ENCODE measurements around the gene P2RY4.
"Not testable (repeated sequence)": the region's sequence is repeated elsewhere in the genome, so short reads cannot be mapped to it uniquely, and the experiment has no call there.

P2RY4 gene

DNA sequence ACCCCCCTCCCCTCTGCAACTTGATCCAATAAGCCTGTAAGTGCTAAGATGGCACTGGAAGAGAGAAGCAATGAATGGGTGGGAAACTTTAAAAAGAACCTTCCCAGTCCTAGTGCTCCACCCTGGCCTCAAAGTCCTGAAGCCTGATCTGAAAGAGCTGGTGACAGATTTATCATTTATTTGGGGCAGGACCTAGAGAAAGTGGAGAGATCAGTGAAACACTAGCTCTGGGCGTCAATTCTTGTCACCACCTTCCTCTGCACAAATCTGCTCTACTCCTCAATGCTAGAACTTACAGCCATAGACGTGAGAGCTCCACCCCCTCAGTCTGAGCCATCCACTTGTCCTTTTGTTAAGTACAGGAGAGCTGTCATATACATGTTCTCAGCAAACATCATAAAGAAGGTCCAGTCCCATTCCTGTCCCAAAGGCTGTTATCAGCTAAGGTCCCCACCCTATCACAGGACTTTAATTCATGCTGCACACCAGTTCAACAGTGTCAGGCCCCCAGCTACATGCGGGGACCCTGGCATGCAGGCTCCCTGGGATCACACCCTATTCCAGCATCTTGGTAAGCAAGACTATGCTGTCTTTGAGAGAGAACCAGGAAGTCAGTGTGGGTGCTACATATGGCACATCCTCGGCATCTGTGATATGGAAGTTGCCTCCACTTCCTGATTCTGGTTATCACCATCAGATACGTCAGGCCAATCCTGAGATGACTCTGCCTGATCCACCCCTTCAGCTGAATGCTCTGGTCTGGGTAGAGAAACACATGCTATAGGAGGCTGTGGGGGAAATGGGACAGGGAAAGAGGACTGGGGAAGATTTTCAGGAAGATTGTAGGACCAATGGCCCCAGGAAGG lies 2.3 kb downstream of the P2RY4 start:
- Histone ChIP-seq H3K27me3 (ENCODE audit: insufficient read depth, low read length) (no peaks in the 10 kb centered on the region), H3K4me3 (ENCODE audit: low read length) (no peak overlapping the region), H3K9me3 (ENCODE audit: low read length) (no peaks in the 10 kb centered on the region), H2AFZ (ENCODE audit: low read depth, low read length) (no peak overlapping the region), H3K4me1 (ENCODE audit: insufficient read depth, low read length) (no peaks in the 10 kb centered on the region), H3K36me3 (ENCODE audit: insufficient read depth, low read length) (no peaks in the 10 kb centered on the region)

DNA sequence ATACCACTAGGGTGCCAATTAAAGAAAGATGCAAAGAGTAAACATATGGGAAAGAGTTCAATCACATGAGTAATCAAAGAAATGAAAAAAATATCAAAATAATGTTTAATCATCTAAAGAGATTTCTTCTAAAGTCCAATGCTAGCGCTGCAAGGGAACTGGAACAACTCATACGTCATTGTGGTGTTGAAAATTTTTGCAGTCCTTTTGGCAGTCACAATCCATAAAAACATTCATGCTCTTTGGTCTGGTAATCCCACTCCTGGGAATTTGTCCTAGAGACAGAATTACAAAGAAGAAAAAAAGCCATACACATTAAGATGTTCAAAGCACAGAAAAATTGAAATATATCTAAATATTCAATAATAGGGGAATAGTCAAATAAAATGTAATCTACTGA lies 4.6 kb downstream of the P2RY4 start:
- H3K9me3 ChIP-seq (ENCODE audit: low read length) = no peaks in the 10 kb centered on the region
- no peaks in the 10 kb centered on the region for H3K36me3 ChIP-seq (ENCODE audit: insufficient read depth, low read length)

DNA sequence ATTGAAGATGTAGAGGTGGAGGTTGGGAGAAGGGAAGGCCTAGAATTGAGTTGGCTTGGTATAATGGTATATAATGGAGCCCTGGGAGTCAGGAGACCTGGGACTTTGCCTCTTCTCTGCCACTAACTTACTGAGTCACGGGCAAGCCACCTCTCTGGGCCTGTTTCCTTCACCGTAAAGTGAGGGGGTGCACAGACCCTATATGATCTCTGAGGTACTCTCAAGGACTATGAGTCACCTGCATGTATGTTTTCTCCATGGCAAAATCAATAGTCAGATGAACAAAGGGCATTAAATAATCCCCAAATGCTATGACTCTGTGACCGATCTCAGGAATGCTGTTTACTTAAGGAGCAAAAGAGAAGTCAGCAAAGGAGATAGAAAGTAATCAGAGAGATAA lies 5.1 kb downstream of the P2RY4 start:
- Histone ChIP-seq H3K36me3 (ENCODE audit: insufficient read depth, low read length) (no peaks in the 10 kb centered on the region), H3K4me1 (ENCODE audit: insufficient read depth, low read length) (no peaks in the 10 kb centered on the region), H3K9me3 (ENCODE audit: low read length) (no peaks in the 10 kb centered on the region), H2AFZ (ENCODE audit: low read depth, low read length) (no peak overlapping the region), H3K27me3 (ENCODE audit: insufficient read depth, low read length) (no peaks in the 10 kb centered on the region), H3K4me3 (ENCODE audit: low read length) (no peak overlapping the region)

More for the DNA sequence above, 4.6 kb downstream of the P2RY4 start:
- Histone ChIP-seq H3K27me3 (ENCODE audit: insufficient read depth, low read length) (no peaks in the 10 kb centered on the region), H3K4me1 (ENCODE audit: insufficient read depth, low read length) (no peaks in the 10 kb centered on the region), H3K4me3 (ENCODE audit: low read length) (no peak overlapping the region), H2AFZ (ENCODE audit: low read depth, low read length) (no peak overlapping the region)

DNA sequence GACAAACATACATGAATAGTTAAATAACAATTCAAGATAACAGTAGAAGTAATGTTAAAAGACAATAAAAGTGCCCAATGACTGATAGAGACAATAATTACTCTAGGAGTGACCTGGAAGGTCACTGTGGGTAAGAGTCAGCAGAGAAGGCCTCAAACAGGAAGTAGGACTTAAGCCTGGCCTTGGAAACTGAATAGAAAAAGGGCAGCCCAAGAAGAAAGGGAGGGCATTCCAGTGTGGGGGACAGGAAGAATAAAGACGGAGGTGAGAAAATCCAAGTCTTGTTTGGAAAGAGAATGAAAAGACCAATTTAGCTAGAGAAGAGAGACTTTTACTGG lies 6.0 kb downstream of the P2RY4 start:
- no peak overlapping the region for H3K4me3 ChIP-seq (ENCODE audit: low read length)
- H3K36me3 ChIP-seq (ENCODE audit: insufficient read depth, low read length) = no peaks in the 10 kb centered on the region
- no peak overlapping the region for H2AFZ ChIP-seq (ENCODE audit: low read depth, low read length)
- H3K27me3 ChIP-seq (ENCODE audit: insufficient read depth, low read length) = no peaks in the 10 kb centered on the region
- H3K9me3 ChIP-seq (ENCODE audit: low read length) = no peaks in the 10 kb centered on the region
- H3K4me1 ChIP-seq (ENCODE audit: insufficient read depth, low read length) = no peaks in the 10 kb centered on the region

DNA sequence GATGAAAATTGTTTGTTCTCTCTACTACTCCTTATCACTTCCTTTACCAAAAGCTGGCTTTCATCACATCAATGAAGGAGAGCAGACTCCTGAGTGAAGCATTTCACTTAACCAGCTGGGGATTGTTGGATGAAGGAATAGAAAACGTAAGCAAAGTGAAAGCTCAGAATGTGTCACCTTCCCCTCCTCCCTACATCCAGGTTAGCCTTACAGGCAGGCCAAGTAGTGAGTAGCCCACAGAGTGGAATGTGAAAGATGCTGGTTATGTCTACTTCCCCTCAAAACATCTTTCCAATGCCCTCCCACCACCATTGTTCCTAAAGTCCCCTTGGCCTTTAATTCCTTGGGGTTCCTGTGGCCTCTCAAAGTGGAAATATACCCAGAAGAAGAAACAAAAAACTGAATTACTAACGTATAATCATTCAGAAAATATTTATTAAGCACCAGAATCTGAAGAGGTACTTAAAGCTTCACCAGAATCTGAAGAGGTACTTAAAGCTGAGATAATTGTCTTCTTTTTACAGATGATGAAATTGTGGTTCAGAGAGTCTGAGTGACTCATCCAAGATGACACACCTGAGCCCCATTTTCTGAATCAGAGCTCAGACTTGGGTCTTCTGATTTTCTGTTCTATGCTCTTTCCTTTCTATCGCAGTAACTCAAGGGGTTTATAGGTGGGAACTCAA lies 6.5 kb downstream of the P2RY4 start:
- Histone ChIP-seq H3K27me3 (ENCODE audit: insufficient read depth, low read length) (no peaks in the 10 kb centered on the region), H3K4me1 (ENCODE audit: insufficient read depth, low read length) (no peaks in the 10 kb centered on the region), H2AFZ (ENCODE audit: low read depth, low read length) (no peak overlapping the region), H3K9me3 (ENCODE audit: low read length) (no peaks in the 10 kb centered on the region), H3K36me3 (ENCODE audit: insufficient read depth, low read length) (no peaks in the 10 kb centered on the region), H3K4me3 (ENCODE audit: low read length) (no peak overlapping the region)

DNA sequence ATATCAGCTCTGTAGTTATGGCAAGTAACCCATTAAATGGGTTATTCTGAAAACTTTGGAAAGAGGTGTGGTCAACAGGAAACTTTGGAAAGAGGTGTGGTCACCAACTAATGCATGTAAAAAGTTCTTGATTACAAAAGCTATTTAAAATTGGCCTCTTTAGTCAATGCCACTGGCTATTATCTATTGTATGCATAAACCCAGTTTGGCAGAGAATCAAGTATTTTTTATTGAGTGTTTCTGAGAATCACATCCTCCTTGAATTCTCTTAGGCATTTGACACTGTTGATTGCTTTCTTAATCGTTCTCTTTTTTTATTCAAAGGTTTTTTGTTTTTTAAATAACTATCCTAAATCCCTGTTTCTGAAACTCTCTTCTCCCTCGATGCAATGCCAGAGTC lies 7.5 kb downstream of the P2RY4 start:
- no peaks in the 10 kb centered on the region for H3K27me3 ChIP-seq (ENCODE audit: insufficient read depth, low read length)
- no peaks in the 10 kb centered on the region for H3K4me1 ChIP-seq (ENCODE audit: insufficient read depth, low read length)
- H3K36me3 ChIP-seq (ENCODE audit: insufficient read depth, low read length) = no peaks in the 10 kb centered on the region
- no peak overlapping the region for H3K4me3 ChIP-seq (ENCODE audit: low read length)
- no peak overlapping the region for H2AFZ ChIP-seq (ENCODE audit: low read depth, low read length)
- H3K9me3 ChIP-seq (ENCODE audit: low read length) = no peaks in the 10 kb centered on the region

DNA sequence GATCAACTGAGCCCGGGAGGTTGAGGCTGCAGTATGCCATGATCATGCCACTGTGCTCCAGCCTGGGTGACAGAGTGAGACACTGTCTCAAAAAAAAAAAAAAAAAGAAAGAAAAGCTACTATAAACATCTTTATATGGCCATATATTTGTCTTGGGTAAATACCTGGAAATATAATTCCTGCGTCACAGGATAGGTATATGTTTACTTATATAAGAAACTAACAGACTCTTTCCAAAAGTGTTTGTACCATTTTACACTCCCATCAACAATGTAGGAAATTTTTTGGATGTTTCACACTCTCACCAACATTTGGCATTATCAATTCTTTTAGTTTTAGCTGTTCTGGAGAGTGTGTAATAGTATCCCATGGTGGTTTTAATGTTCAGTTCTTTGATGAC lies 12.8 kb downstream of the P2RY4 start:
- Histone ChIP-seq H3K27me3 (ENCODE audit: insufficient read depth, low read length) (no peaks in the 10 kb centered on the region), H3K36me3 (ENCODE audit: insufficient read depth, low read length) (no peaks in the 10 kb centered on the region), H3K4me1 (ENCODE audit: insufficient read depth, low read length) (no peaks in the 10 kb centered on the region), H3K4me3 (ENCODE audit: low read length) (no peak overlapping the region), H2AFZ (ENCODE audit: low read depth, low read length) (no peak overlapping the region), H3K9me3 (ENCODE audit: low read length) (no peaks in the 10 kb centered on the region)

DNA sequence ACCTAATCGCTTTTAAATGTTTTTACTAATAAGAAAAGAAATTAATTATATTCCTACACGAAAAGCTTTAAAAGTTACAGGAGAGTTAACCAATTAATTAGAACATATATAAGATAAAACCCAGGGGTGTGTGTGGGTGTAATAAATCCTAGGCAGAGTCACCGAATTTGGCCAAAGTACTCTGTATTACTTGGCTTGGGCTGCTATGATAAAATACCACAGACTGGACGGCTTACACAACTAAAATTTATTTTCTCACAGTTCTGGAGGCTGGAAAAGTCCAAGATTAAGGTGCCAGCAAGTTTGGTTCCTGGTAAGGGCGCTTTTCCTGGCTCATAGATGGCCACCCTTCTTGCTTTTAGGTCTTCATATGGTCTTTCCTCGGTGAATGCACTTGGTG lies 15.1 kb downstream of the P2RY4 start:
- H3K4me3 ChIP-seq (ENCODE audit: low read length) = no peak overlapping the region
- H3K9me3 ChIP-seq (ENCODE audit: low read length) = no peaks in the 10 kb centered on the region
- H2AFZ ChIP-seq (ENCODE audit: low read depth, low read length) = no peak overlapping the region

DNA sequence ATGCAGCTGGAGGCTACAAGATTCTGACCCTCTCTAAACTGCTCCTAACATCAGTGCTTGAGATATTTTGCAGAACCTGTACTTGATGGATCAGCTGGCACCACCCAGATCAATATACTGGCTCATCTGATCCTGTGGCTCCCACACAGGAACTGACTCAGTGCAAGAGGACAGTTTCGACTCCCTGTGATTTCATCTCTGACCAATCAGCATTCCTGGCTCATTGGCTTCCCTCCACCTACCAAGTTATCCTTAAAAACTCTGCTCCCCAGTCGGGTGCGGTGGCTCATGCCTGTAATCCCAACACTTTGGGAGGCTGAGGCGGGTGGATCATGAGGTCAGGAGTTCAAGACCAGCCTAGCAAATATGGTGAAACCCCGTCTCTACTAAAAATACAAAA lies 16.4 kb downstream of the P2RY4 start:
- H3K9me3 ChIP-seq (ENCODE audit: low read length); H3K4me1 ChIP-seq (ENCODE audit: insufficient read depth, low read length); H3K4me3 ChIP-seq (ENCODE audit: low read length); H2AFZ ChIP-seq (ENCODE audit: low read depth, low read length); H3K27me3 ChIP-seq (ENCODE audit: insufficient read depth, low read length); H3K36me3 ChIP-seq (ENCODE audit: insufficient read depth, low read length): not testable (repeated sequence)

More for the DNA sequence above, 15.1 kb downstream of the P2RY4 start:
- Histone ChIP-seq H3K27me3 (ENCODE audit: insufficient read depth, low read length) (no peaks in the 10 kb centered on the region), H3K4me1 (ENCODE audit: insufficient read depth, low read length) (no peaks in the 10 kb centered on the region), H3K36me3 (ENCODE audit: insufficient read depth, low read length) (no peaks in the 10 kb centered on the region)

DNA sequence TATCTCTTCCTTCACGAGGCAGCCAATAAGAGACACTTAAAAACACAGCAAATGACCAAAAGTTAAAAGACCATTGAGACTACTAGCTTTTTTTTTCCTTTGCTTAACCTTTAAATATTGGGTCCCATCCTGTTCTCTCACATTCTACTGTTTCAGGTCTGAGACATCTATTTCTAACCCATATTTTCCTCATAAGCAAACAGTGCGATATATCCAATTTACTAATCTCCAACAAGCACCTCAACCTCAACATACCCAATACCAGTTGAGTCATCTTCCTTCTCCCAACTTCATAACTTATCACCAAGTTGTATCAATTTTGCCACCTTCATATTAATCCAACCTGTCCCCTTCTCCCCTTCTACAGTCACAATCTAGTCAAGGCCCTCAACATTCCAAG lies 18.5 kb downstream of the P2RY4 start:
- Histone ChIP-seq H3K9me3 (ENCODE audit: low read length) (no peaks in the 10 kb centered on the region), H3K36me3 (ENCODE audit: insufficient read depth, low read length) (no peaks in the 10 kb centered on the region), H3K4me1 (ENCODE audit: insufficient read depth, low read length) (no peaks in the 10 kb centered on the region), H3K4me3 (ENCODE audit: low read length) (no peak overlapping the region), H3K27me3 (ENCODE audit: insufficient read depth, low read length) (peaks cover 7% of the 10 kb centered on the region), H2AFZ (ENCODE audit: low read depth, low read length) (no peak overlapping the region)

DNA sequence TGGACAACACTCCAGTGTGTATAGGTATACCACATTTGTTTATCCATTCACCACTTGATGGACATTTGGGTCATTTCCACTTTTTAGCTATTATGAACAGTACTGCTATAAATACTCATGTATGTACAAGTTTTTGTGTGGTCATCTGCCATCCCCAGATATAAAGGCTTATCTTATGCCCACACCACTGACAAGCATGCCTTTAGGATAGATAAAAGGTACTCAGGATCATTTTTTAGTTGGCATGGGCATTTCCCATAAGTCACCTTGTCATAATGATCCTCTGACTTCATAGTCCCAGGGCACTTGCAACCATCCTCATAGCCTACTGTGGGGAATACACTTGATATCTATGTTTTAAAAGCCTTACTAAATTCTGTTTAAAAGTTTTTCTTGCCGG lies 19.3 kb downstream of the P2RY4 start:
- H2AFZ ChIP-seq (ENCODE audit: low read depth, low read length) = no peak overlapping the region
- H3K36me3 ChIP-seq (ENCODE audit: insufficient read depth, low read length) = no peaks in the 10 kb centered on the region
- peaks cover 7% of the 10 kb centered on the region for H3K27me3 ChIP-seq (ENCODE audit: insufficient read depth, low read length)
- H3K4me3 ChIP-seq (ENCODE audit: low read length) = no peak overlapping the region
- H3K4me1 ChIP-seq (ENCODE audit: insufficient read depth, low read length) = no peaks in the 10 kb centered on the region
- no peaks in the 10 kb centered on the region for H3K9me3 ChIP-seq (ENCODE audit: low read length)

DNA sequence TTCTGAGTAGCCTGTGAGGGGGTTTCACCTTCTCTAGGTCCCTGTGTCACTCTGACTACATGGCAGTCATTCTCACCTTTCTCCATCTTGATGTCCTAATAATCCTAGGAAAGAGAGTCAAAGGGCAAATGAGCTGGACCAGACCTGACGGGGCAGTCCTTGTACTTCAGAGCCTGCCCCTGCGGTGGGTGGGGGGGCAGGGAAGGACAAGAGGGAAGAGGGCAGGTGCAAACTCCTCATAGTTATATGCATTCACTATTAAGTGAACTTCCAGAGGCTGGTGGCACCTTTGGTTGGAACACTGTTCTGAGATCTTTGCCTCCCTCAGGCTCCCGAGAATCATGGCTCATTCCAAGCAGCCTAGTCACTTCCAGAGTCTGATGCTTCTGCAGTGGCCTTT lies 25.6 kb downstream of the P2RY4 start, which contains the start of gene AWAT1:
Gene AWAT1, plus strand, starts transcription at position 301 of the 400 bp plus-strand sequence. Its CDS starts 41 bp downstream, at position 342.
- Histone ChIP-seq H3K4me1 (ENCODE audit: insufficient read depth, low read length) (no peaks in the 10 kb centered on the region), H3K9me3 (ENCODE audit: low read length) (no peaks in the 10 kb centered on the region), H3K36me3 (ENCODE audit: insufficient read depth, low read length) (no peaks in the 10 kb centered on the region), H3K4me3 (ENCODE audit: low read length) (no peak within 1 kb of the TSS), H2AFZ (ENCODE audit: low read depth, low read length) (no peak within 1 kb of the TSS), H3K27me3 (ENCODE audit: insufficient read depth, low read length) (peaks cover 5% of the 10 kb centered on the region)

DNA sequence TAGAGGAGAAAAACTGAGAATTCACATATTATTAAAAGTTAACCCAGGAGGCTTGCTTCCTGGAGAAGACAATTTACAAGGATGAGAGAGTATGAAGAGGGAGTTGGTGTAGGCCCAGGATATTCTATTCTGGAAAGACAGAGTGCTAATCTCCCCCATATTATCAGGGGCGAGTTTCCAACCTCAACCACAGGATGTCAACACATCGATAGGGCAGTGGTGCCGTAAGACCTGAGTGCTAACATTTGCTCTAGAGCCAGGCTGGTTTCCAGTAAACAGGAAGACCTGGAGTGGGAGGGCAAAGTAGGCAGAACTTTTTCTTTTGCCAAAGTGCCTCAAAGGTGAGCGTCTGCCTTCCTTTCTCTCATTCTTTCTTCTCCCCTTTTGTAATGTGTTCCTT lies 28.3 kb downstream of the P2RY4 start:
- Histone ChIP-seq H2AFZ (ENCODE audit: low read depth, low read length) (no peak overlapping the region), H3K4me3 (ENCODE audit: low read length) (no peak overlapping the region), H3K36me3 (ENCODE audit: insufficient read depth, low read length) (no peaks in the 10 kb centered on the region), H3K9me3 (ENCODE audit: low read length) (no peaks in the 10 kb centered on the region), H3K27me3 (ENCODE audit: insufficient read depth, low read length) (no peaks in the 10 kb centered on the region), H3K4me1 (ENCODE audit: insufficient read depth, low read length) (no peaks in the 10 kb centered on the region)

Measured in neuron (in vitro differentiated cells).